Measurements from ENCODE around the gene SLC66A3. TPM values are rescaled to one million over a fixed set of nuclear protein-coding genes. Genes with fewer than 3 reads are reported as not detected.

Gene SLC66A3
- total and polyA plus RNA-seq, 7 donors: 3.9 to 6.7 (median 5.0) TPM

GRCh38 chr2:11177871-11178690, 22.8 kb downstream of the SLC66A3 start:
- Histone ChIP-seq H3K4me3 (no peak overlapping the region), H3K36me3 (ENCODE audit: insufficient read depth in 1 of 2, low read depth in 1 of 2) (peaks cover 0 to 56% of the 10 kb centered on the region in 2 donors), H3K27me3 (ENCODE audit: insufficient read depth in 3 of 3, low read length in 2 of 3) (no peaks in the 10 kb centered on the region), H3K9me3 (no peaks in the 10 kb centered on the region), H3K27ac (no peak overlapping the region), H3K4me1 (no peaks in the 10 kb centered on the region)
- intact Hi-C loops (cut with DNase I): no loop called here
- DNase-seq (no peak), ATAC-seq (no peak)
- TF ChIP-seq CTCF (IDR thresholded peaks at IDR 0.05): no peak
- WGBS, 3 donors: 64 to 68% (median 65%) methylated on average over 5 of the region's 5 CpGs

DNA sequence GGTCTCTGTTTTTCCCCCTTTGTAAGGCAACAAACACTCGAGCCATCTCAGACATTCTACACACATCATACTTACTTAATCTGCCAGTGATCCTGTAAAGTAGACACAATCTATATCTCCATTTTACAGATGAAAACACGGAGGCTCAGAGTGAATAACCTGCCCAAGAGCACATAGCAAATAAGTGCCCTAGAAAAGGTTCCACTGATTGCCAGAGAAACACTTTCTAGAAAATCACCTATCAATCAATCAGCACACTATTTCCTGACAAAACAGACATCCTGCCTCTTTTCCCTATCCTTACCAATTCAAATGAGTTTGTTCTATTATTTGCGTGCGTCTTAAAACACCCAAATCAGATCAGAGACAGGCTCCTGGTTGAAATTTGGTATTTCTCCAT, 23.9 kb downstream of the SLC66A3 start:
- Histone ChIP-seq H3K9me3 (no peaks in the 10 kb centered on the region), H3K4me3 (no peak overlapping the region), H3K36me3 (ENCODE audit: insufficient read depth in 1 of 2, low read depth in 1 of 2) (peaks cover 0 to 63% of the 10 kb centered on the region in 2 donors), H3K27ac (no peak overlapping the region), H3K4me1 (no peaks in the 10 kb centered on the region), H3K27me3 (ENCODE audit: insufficient read depth in 3 of 3, low read length in 2 of 3) (no peaks in the 10 kb centered on the region)
- no peak for DNase-seq
- 79 to 81% (median 81%) methylated on average over 4 of the region's 4 CpGs for WGBS, 3 donors
- intact Hi-C loops (cut with DNase I): no loop called here
- no peak for ATAC-seq
- no peak for TF ChIP-seq CTCF (IDR thresholded peaks at IDR 0.05)

DNA sequence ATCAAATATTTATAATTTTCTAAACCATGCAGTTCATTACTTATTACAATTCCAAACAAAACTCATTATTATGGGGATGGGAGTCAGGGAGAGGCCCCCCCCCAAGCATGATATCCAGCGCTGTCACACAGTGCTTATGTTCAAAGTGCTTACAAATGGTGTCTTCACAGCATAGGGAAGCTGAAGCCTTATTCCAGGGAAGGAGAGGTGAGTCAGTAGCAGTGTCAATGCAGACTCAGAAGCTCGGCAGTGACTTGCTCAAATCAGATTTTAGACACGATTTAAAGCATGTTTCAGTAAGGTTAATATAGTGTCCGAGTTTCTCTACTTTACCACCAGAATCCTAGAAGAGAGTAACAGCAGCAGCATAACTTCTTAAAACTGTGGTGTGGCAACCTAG, 24.6 kb downstream of the SLC66A3 start:
- TF ChIP-seq CTCF (IDR thresholded peaks at IDR 0.05): no peak
- ATAC-seq (no peak), DNase-seq (no peak)
- no peak overlapping the region for H3K27ac ChIP-seq
- intact Hi-C loops (cut with DNase I): loop anchor here in 1 of 2 donors (5.0 to 10.0 kb wide), 2 partner anchors 37 to 45 kb away; a partner anchor contains a TSS
- H3K4me3 ChIP-seq: no peak overlapping the region
- peaks cover 0 to 66% of the 10 kb centered on the region in 2 donors for H3K36me3 ChIP-seq (ENCODE audit: insufficient read depth in 1 of 2, low read depth in 1 of 2)
- 85 to 91% (median 91%) methylated on average over 4 of the region's 4 CpGs for WGBS, 3 donors
- H3K27me3 ChIP-seq (ENCODE audit: insufficient read depth in 3 of 3, low read length in 2 of 3): no peaks in the 10 kb centered on the region
- H3K4me1 ChIP-seq: no peaks in the 10 kb centered on the region
- no peaks in the 10 kb centered on the region for H3K9me3 ChIP-seq

- 87 to 88% (median 88%) methylated on average over 6 of the region's 6 CpGs for WGBS, 3 donors
- Histone ChIP-seq H3K9me3 (no peaks in the 10 kb centered on the region), H3K4me1 (no peaks in the 10 kb centered on the region), H3K27ac (no peak overlapping the region), H3K4me3 (no peak overlapping the region), H3K36me3 (ENCODE audit: insufficient read depth in 1 of 2, low read depth in 1 of 2) (peaks cover 0 to 74% of the 10 kb centered on the region in 2 donors), H3K27me3 (ENCODE audit: insufficient read depth in 3 of 3, low read length in 2 of 3) (no peaks in the 10 kb centered on the region)
- no peak for TF ChIP-seq CTCF (IDR thresholded peaks at IDR 0.05)
- ATAC-seq: no peak
- intact Hi-C loops (cut with DNase I): loop anchor here in 1 of 2 donors (5.0 to 10.0 kb wide), 2 partner anchors 37 to 46 kb away; a partner anchor contains a TSS
- DNase-seq: no peak
Observed at GRCh38 chr2:11180653-11181052, 25.4 kb downstream of the SLC66A3 start.
